GM18907 (cell line): ENCODE measurements around the gene C1QTNF1.

Experiments
- ATAC-seq: cut with Tn5 transposase; IDR thresholded peaks from one replicate; pipeline ENCODE4 v1.9.1; 2021; ENCODE audit warnings: mild to moderate bottlenecking, moderate library complexity; ENCODE audit not compliant: unreplicated experiment

C1QTNF1 gene

GRCh38 chr17:79039171-79039570 lies 15.2 kb downstream of the C1QTNF1 start:
- ATAC-seq = no peak

DNA sequence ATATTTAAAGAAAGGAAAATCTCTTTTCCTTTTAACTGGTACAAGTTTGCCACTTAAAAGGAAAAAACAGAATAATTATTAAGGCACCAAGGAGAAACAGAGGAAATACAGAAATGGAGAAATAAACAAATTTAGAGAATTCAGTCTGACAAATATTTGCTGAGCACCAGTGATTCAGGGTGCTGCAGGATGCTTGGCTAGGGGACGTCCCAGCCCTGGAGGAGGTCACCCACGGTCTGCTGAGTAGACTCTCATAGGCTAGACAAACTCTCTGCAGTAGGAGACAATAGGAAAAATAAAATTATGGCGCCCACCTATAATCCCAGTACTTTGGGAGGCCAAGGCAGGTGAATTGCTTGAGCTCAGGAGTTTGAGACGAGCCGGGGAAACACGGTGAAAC lies 15.9 kb downstream of the C1QTNF1 start:
- ATAC-seq = no peak

GRCh38 chr17:79041041-79041570 lies 17.1 kb downstream of the C1QTNF1 start:
- no peak for ATAC-seq

DNA sequence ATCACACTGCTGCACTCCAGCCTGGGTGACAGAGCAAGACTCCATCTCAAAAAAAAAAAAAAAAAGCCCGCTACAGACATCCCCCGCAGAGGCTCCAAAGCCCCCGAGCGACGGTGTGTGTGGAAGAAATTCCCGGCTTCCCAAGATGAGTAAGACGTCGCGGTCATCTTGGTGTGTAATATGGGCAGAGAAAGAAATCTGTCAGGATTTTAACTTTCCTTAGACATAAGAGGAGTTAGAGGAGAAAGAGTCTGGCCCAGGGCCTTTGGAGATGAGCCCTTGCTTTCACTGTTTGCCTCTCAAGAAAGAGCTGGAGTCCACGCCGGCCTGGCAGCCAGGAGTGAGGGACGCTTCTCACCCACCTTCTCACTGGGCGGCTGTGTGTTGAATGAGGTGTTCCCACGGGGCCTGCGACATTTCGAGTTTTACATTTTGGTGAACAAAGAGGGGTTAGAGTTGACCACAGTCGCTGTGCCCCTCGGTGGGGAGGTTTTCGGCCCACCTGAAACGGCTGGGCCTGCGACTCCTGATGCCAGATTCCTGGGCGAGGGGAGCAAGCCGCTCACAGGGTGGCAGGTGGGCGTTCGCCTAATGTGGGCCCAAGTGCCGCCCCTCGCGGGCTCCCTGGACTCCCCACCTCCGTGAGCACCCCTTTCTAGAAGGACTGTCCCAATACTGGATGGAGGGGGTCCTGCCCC lies 17.9 kb downstream of the C1QTNF1 start:
- no peak for ATAC-seq

- no peak for ATAC-seq
These were observed 18.6 kb downstream of the C1QTNF1 start for GRCh38 chr17:79042421-79043190.

DNA sequence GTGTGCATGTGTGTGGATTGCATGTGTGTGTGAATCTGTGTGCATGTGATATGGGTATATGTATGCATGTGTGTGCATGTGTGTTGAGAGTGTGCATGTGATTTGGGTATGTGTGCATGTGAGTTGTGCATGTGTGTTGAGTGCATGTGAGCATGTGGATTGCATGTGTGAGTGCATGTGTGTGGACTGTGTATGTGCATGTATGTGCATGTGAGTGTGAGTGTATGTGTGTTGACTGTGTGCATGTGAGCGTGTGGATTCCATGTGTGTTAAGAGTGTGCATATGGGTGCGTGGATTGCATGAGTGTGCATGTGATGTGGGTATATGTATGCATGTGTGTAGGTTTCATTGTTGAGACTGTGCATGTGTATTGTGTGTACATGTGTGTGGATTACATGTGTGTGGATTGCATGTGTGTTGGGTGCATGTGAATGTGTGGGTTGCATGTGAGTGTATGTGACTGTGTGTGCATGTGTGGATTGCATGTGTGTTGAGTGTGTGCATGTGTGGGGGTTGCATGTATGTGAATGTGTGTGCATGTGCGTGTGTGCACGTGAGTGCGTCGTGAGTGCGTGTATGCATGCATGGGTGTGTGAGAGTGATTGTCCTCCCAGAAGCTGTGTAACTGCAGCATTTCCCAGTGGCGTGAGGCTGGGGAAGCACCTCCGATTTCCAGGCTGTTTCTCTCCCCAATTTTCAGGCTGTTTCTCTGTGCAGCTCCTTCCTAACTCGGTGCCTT lies 19.4 kb downstream of the C1QTNF1 start:
- no peak for ATAC-seq

DNA sequence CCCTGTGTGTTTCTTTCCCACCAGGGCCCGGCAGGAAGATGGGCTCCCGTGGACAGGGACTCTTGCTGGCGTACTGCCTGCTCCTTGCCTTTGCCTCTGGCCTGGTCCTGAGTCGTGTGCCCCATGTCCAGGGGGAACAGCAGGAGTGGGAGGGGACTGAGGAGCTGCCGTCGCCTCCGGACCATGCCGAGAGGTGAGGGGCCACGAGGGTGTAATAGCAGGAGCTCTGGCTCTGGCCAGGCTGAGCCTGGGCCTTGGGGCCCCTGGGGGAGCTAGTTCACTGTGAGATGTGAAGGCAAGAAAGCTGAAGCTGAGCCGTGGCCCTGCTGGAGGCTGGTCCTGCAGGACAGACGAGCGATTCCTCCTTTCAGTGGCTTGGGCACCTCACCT lies 20.0 kb downstream of the C1QTNF1 start:
- no peak for ATAC-seq

GRCh38 chr17:79044462-79044861 lies 20.5 kb downstream of the C1QTNF1 start:
- ATAC-seq = no peak

GRCh38 chr17:79045001-79045729 lies 21.2 kb downstream of the C1QTNF1 start:
- no peak for ATAC-seq

GRCh38 chr17:79045842-79046196 lies 21.9 kb downstream of the C1QTNF1 start:
- ATAC-seq = no peak

DNA sequence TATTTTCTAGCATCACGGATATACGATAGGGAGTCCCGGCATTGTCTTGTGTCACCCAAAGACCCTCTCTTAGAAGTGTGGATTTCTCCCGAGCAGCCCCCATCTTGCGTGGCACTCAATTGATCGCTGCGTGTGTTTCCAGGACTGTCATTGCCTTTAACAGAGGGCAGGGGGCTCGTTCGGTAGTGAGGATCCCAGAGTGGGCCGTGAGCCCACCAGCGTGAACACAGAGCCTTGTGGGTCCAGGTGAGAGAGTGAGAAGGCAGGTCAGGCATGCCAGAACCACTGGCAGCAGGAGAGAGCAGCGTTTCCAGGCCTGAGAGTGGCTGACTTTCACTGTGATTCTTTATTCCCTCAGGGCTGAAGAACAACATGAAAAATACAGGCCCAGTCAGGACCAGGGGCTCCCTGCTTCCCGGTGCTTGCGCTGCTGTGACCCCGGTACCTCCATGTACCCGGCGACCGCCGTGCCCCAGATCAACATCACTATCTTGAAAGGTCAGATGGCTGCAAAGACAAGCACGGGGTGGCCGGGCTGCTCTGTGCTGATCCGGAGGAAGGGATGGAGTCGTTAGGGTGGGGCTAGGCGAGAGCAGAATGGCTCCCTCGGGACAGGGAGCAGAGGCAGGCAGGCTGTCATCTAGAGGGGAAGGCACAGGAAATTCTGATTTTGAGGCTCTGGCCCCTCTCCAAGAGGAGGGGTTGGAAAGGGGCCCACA lies 22.4 kb downstream of the C1QTNF1 start:
- no peak for ATAC-seq

GRCh38 chr17:79046916-79047280 lies 22.9 kb downstream of the C1QTNF1 start:
- no peak for ATAC-seq

DNA sequence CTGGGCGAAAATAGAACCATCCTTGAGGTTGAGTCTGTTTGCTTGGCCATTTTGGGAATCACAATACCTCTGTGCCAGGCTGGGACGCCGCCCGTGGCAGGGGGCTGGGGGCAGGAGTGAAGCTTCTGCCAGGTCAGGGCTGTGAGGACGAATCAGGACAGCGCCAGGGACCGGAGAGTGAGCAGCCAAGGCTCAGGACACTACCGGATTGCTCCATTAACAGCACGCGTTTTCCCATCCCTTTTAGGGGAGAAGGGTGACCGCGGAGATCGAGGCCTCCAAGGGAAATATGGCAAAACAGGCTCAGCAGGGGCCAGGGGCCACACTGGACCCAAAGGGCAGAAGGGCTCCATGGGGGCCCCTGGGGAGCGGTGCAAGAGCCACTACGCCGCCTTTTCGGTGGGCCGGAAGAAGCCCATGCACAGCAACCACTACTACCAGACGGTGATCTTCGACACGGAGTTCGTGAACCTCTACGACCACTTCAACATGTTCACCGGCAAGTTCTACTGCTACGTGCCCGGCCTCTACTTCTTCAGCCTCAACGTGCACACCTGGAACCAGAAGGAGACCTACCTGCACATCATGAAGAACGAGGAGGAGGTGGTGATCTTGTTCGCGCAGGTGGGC lies 23.4 kb downstream of the C1QTNF1 start:
- ATAC-seq = no peak

DNA sequence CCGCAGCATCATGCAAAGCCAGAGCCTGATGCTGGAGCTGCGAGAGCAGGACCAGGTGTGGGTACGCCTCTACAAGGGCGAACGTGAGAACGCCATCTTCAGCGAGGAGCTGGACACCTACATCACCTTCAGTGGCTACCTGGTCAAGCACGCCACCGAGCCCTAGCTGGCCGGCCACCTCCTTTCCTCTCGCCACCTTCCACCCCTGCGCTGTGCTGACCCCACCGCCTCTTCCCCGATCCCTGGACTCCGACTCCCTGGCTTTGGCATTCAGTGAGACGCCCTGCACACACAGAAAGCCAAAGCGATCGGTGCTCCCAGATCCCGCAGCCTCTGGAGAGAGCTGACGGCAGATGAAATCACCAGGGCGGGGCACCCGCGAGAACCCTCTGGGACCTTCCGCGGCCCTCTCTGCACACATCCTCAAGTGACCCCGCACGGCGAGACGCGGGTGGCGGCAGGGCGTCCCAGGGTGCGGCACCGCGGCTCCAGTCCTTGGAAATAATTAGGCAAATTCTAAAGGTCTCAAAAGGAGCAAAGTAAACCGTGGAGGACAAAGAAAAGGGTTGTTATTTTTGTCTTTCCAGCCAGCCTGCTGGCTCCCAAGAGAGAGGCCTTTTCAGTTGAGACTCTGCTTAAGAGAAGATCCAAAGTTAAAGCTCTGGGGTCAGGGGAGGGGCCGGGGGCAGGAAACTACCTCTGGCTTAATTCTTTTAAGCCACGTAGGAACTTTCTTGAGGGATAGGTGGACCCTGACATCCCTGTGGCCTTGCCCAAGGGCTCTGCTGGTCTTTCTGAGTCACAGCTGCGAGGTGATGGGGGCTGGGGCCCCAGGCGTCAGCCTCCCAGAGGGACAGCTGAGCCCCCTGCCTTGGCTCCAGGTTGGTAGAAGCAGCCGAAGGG lies 24.2 kb downstream of the C1QTNF1 start:
- ATAC-seq = no peak

- no peak for ATAC-seq
These were observed 25.1 kb downstream of the C1QTNF1 start for GRCh38 chr17:79048826-79049755.

GRCh38 chr17:79049821-79050220 lies 25.9 kb downstream of the C1QTNF1 start:
- no peak for ATAC-seq

DNA sequence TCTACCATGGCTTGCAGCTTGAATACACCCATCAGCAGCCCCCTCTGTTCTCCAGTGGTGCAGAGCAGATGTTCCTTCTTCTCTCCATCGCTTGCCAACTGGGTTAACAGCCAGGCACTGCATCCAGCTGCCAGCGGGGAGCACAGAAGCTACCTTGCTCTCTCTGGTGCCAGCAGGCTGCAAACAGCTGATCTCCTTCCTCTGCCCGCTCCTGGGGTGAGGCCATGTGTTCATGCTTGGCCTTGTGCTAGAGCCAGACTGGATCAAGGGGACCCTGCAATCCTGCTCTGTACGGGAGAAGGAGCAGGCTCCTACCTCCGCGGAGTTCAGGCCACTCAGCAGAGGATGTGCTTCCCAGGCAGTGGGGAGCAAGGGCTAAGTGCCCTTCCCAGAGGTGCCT lies 26.6 kb downstream of the C1QTNF1 start:
- ATAC-seq = no peak

GRCh38 chr17:79051306-79051705 lies 27.3 kb downstream of the C1QTNF1 start:
- ATAC-seq = no peak
